PC-3 (cell line): ENCODE data around the gene MLN. TPM values are rescaled to one million over a fixed set of nuclear protein-coding genes. Genes with fewer than 3 reads are reported as not detected.

Source experiments
- ATAC-seq: fragments of 200-7000 bp; cut with Tn5 transposase; 2 replicates; pipeline ENCODE4 v1.9.1; 2020; ENCODE audit warnings: mild to moderate bottlenecking, moderate library complexity
- BruUV-seq: library from RNA; stranded (reverse); fragments of 400-500 nt; replicated peaks from 2 replicates; lab custom pipeline; 2021; lab: Mats Ljungman, UMichigan
- CTCF ChIA-PET: fragments of 300-600 bp; sonication (Branson Sonifier 250); formaldehyde crosslinking; loops from one replicate; lab custom pipeline; 2022; ENCODE audit warnings: antibody characterized with exemption; lab: Charles Lee
- POLR2A ChIA-PET: fragments of 300-600 bp; sonication (Branson Sonifier 250); formaldehyde crosslinking; loops from one replicate; lab custom pipeline; 2022; ENCODE audit warnings: antibody characterized with exemption; ENCODE audit not compliant: unreplicated experiment; lab: Charles Lee
- DNase-seq: peaks from one replicate; pipeline ENCODE4 v3.0.0-alpha.2; 2015
- H2AFZ ChIP-seq: fragments of 300-600 bp; sonication (generic); 2 replicates; pipeline ENCODE4 v1.6.0; 2016; ENCODE audit warnings: antibody characterized with exemption, low read length
- H3F3A ChIP-seq: fragments of 300-600 bp; sonication (generic); one replicate; pipeline ENCODE4 v1.6.0; 2017; ENCODE audit warnings: antibody characterized with exemption, low read length, control low read depth, mild to moderate bottlenecking; ENCODE audit not compliant: unreplicated experiment
- H3K27ac ChIP-seq: fragments of 300-600 bp; sonication (generic); 2 replicates; pipeline ENCODE4 v1.5.1; 2016; ENCODE audit warnings: mild to moderate bottlenecking, low read length
- H3K27me3 ChIP-seq: fragments of 300-600 bp; sonication (generic); 2 replicates; pipeline ENCODE4 v1.6.1; 2016; ENCODE audit warnings: low read length, mixed read lengths
- H3K36me3 ChIP-seq: fragments of 300-600 bp; sonication (generic); 2 replicates; pipeline ENCODE4 v1.6.1; 2016; ENCODE audit warnings: low read depth, mixed run types, low read length, mixed read lengths
- H3K4me1 ChIP-seq: fragments of 300-600 bp; sonication (generic); 2 replicates; pipeline ENCODE4 v1.5.1; 2016; ENCODE audit warnings: low read length; ENCODE audit not compliant: insufficient read depth
- H3K4me2 ChIP-seq: fragments of 300-600 bp; sonication (generic); 2 replicates; pipeline ENCODE4 v1.6.0; 2016; ENCODE audit warnings: low read length
- H3K4me3 ChIP-seq: fragments of 300-600 bp; sonication (generic); 2 replicates; pipeline ENCODE4 v1.5.1; 2016; ENCODE audit warnings: mild to moderate bottlenecking, low read length, mixed read lengths
- H3K79me2 ChIP-seq: fragments of 300-600 bp; sonication (generic); 2 replicates; pipeline ENCODE4 v1.6.1; 2017; ENCODE audit warnings: low read length, mixed read lengths
- H3K9ac ChIP-seq: fragments of 300-600 bp; sonication (generic); 2 replicates; pipeline ENCODE4 v1.6.0; 2016; ENCODE audit warnings: mild to moderate bottlenecking, low read length
- H3K9me2 ChIP-seq: fragments of 300-600 bp; sonication (generic); replicated peaks from 2 replicates; pipeline ENCODE4 v1.6.1; 2016; ENCODE audit warnings: mixed run types, low read length, mixed read lengths
- H3K9me3 ChIP-seq: fragments of 300-600 bp; sonication (generic); 2 replicates; pipeline ENCODE4 v1.6.1; 2016; ENCODE audit warnings: low read length, mixed read lengths
- H4K20me1 ChIP-seq: fragments of 300-600 bp; sonication (generic); 2 replicates; pipeline ENCODE4 v1.6.1; 2016; ENCODE audit warnings: low read length, mixed read lengths
- EZH2 ChIP-seq: fragments of 300-600 bp; sonication (generic); IDR thresholded peaks from one replicate; pipeline ENCODE4 v1.6.1; 2017; ENCODE audit warnings: antibody characterized with exemption, mild to moderate bottlenecking, low read length; ENCODE audit not compliant: unreplicated experiment
- EZH2phosphoT487 ChIP-seq: fragments of 300-600 bp; sonication (generic); IDR thresholded peaks from 2 replicates; pipeline ENCODE4 v1.6.1; 2018; ENCODE audit warnings: mild to moderate bottlenecking, antibody characterized with exemption, low read length, borderline replicate concordance
- intact Hi-C: fragments of 100-400 bp; cut with micrococcal nuclease; formaldehyde crosslinking; loops from 2 replicates; pipeline ENCODE4 v1.9.0; 2023
- total RNA-seq: library from RNA; depleted of rRNA; stranded (reverse); fragments of >200 nt; gene quantifications from 2 replicates; pipeline ENCODE4 v1.2.3, GENCODE V29; 2014
- TF ChIP-seq, protein P1 (sequence below): fragments of 300-600 bp; sonication (generic); conservative IDR thresholded peaks from 2 replicates; pipeline ENCODE4 v1.5.1; 2017; ENCODE audit warnings: antibody characterized with exemption, low read depth, mild to moderate bottlenecking, low read length

The MLN gene
- total RNA-seq, 1 experiment from 2014 or later = not detected

DNA sequence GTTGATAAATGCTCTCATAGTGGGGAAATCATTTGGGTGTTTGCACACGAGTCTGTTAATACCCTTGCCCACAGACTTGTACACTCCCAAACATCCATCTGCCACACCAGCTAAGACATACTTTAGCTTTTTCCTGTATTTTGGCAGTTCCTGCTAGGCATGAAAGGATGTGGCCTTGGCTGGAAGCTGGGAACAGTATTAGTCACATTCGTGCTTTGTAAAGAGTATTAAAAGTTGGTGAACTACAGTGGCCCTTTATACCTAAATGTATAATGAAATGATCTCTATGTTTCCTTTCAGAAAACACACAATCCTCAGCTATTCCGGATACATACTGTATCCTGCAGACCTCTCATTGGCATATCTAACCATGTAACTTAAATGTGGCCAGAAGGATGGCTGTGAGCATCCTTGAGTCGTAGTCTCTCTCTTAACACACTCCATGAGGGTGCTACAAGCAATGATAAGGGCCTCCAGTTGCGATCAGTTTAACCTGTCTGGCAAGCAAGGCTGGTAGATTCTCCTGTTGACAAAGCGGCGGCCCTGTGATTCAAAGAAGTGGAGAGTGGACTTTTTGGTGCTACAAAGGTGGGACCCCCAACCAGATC lies 16.4 kb downstream of the MLN start:
- intact Hi-C loops = no loop called here
- H3K4me1 ChIP-seq = peaks cover 35% of the 10 kb centered on the region

DNA sequence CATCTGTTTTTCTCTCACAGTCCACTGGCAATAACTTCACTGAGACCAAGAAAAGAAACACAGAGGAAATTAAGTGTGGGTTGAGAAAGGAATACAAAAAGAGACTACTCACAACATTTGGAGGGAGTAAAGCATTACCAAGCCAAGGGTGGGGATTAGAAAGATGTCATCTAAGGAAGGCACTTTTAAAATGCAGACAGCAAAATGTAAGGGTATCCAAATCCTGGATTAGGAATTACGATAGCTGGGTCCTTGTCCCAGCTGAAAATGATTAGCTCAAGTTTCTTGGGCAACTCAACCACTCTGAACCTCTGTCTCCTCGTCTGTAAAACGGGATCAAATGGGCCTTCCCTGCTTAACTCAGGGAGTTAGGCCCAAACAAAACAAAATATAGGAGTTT lies 17.1 kb downstream of the MLN start:
- no TSS peak for BruUV-seq
- H3K79me2 ChIP-seq = peaks cover 39% of the 10 kb centered on the region

More for the DNA sequence above, 16.4 kb downstream of the MLN start:
- Histone ChIP-seq H2AFZ (peak overlapping the region; percentile 92), H3K9ac (peak overlapping the region; percentile 94), H3K4me3 (peak overlapping the region; percentile 89), H3F3A (no peaks in the 10 kb centered on the region), H3K27ac (peak overlapping the region; percentile 54), H3K79me2 (peaks cover 39% of the 10 kb centered on the region), H3K9me3 (no peaks in the 10 kb centered on the region), H4K20me1 (no peaks in the 10 kb centered on the region), H3K4me2 (peak overlapping the region; percentile 95), H3K9me2 (no peaks in the 10 kb centered on the region), H3K27me3 (no peaks in the 10 kb centered on the region), H3K36me3 (peaks cover 15% of the 10 kb centered on the region)
- TF ChIP-seq EZH2 = no peak
- TF ChIP-seq, protein P1, sequence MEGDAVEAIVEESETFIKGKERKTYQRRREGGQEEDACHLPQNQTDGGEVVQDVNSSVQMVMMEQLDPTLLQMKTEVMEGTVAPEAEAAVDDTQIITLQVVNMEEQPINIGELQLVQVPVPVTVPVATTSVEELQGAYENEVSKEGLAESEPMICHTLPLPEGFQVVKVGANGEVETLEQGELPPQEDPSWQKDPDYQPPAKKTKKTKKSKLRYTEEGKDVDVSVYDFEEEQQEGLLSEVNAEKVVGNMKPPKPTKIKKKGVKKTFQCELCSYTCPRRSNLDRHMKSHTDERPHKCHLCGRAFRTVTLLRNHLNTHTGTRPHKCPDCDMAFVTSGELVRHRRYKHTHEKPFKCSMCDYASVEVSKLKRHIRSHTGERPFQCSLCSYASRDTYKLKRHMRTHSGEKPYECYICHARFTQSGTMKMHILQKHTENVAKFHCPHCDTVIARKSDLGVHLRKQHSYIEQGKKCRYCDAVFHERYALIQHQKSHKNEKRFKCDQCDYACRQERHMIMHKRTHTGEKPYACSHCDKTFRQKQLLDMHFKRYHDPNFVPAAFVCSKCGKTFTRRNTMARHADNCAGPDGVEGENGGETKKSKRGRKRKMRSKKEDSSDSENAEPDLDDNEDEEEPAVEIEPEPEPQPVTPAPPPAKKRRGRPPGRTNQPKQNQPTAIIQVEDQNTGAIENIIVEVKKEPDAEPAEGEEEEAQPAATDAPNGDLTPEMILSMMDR = no peak
- no peak for TF ChIP-seq EZH2phosphoT487
- BruUV-seq = TSS peak; percentile 50
- POLR2A ChIA-PET = interaction anchor here (0.7 kb wide), 1 partner anchor 14 kb away, joined by 4 read pairs; no protein-coding TSS in a partner anchor
- ATAC-seq (peak; percentile 27), DNase-seq (peak; percentile 47)
- CTCF ChIA-PET = interaction anchor here (0.5 kb wide), 1 partner anchor 76 kb away, joined by 3 read pairs; the partner anchor contains the start of gene UQCC2

More for the DNA sequence above, 17.1 kb downstream of the MLN start:
- no peaks in the 10 kb centered on the region for H3K9me3 ChIP-seq
- peak overlapping the region; percentile 14; the same call in 1 of the 2 replicates for H3K27ac ChIP-seq
- DNase-seq = no peak
- peaks cover 21% of the 10 kb centered on the region for H3K36me3 ChIP-seq
- H3K4me3 ChIP-seq = peak overlapping the region; percentile 89; the same call in 1 of the 2 replicates
- ChIA-PET CTCF (interaction anchor here (0.5 kb wide), 1 partner anchor 75 kb away, joined by 3 read pairs; the partner anchor contains the start of gene UQCC2), POLR2A (interaction anchor here (0.7 kb wide), 1 partner anchor 13 kb away, joined by 4 read pairs; no protein-coding TSS in a partner anchor)
- no peaks in the 10 kb centered on the region for H4K20me1 ChIP-seq
- no peaks in the 10 kb centered on the region for H3K9me2 ChIP-seq
- intact Hi-C loops = no loop called here
- no peaks in the 10 kb centered on the region for H3F3A ChIP-seq
- no peak for TF ChIP-seq EZH2phosphoT487
- TF ChIP-seq EZH2 = no peak
- TF ChIP-seq, protein P1 = no peak
- ATAC-seq = no peak
- peaks cover 40% of the 10 kb centered on the region for H3K4me1 ChIP-seq
- H3K9ac ChIP-seq = no peak overlapping the region
- H2AFZ ChIP-seq = no peak overlapping the region
- peak overlapping the region; percentile 95 for H3K4me2 ChIP-seq
- no peaks in the 10 kb centered on the region for H3K27me3 ChIP-seq
